K562 (cell line): ENCODE data around the gene NUP133. TPM values are rescaled to one million over a fixed set of nuclear protein-coding genes. Genes with fewer than 3 reads are reported as not detected.

Source experiments
- BRD9 ChIP-seq: fragments of 450-650 bp; IDR thresholded peaks from 2 replicates; pipeline ENCODE4 v1.6.1; 2018; ENCODE audit warnings: low read depth; ENCODE audit not compliant: partially characterized antibody
- E2F3 ChIP-seq: fragments of 250-450 bp; sonication (Bioruptor Pico); IDR thresholded peaks from 2 replicates; pipeline ENCODE4 v1.4.0; 2020; ENCODE audit warnings: mild to moderate bottlenecking
- NR4A1 ChIP-seq, 2 experiments: fragments of 250-450 bp in 1 of 2; fragments of 450-650 bp in 1 of 2; sonication (Bioruptor Pico) in 1 of 2; IDR thresholded peaks; 2 replicates each; pipeline versions ENCODE4 v1.4.0 to v1.6.1; 2016 to 2020; ENCODE audit warnings: mild to moderate bottlenecking in 2 of 2, missing compliant biosample characterization in 1 of 2, missing genetic modification characterization in 1 of 2, moderate library complexity in 1 of 2
- SETDB1 ChIP-seq: IDR thresholded peaks from one replicate; pipeline ENCODE4 v1.6.1; 2012; ENCODE audit warnings: low read length, control low read depth, inconsistent platforms
- ZBTB1 ChIP-seq: sonication (generic); formaldehyde crosslinking; IDR thresholded peaks from 2 replicates; pipeline ENCODE4 v1.8.1; 2023; ENCODE audit warnings: missing genetic modification reagents, low read depth, mild to moderate bottlenecking, borderline replicate concordance
- ZBTB40 ChIP-seq, 2 experiments: fragments of 450-650 bp in 1 of 2; sonication (generic) in 1 of 2; formaldehyde crosslinking in 1 of 2; IDR thresholded peaks; 2 replicates each; pipeline versions ENCODE4 v1.7.1 to v1.9.0; 2016 to 2022; ENCODE audit warnings: inconsistent platforms in 1 of 2, mild to moderate bottlenecking in 1 of 2, missing genetic modification reagents in 1 of 2
- ZFPM2 ChIP-seq: fragments of 250-450 bp; sonication (Bioruptor Pico); IDR thresholded peaks from 2 replicates; pipeline ENCODE4 v1.5.1; 2022; ENCODE audit warnings: mild to moderate bottlenecking
- ZMIZ1 ChIP-seq, 2 experiments: fragments of 150-350 bp in 1 of 2; IDR thresholded peaks; 2 replicates each; pipeline ENCODE4 v1.6.1; 2012 to 2016; ENCODE audit warnings: low read depth in 2 of 2, low read length in 2 of 2, mild to moderate bottlenecking in 1 of 2, moderate library complexity in 1 of 2
- ZNF830 ChIP-seq: fragments of 250-450 bp; sonication (Bioruptor Pico); IDR thresholded peaks from 2 replicates; pipeline ENCODE4 v1.5.0; 2021; ENCODE audit warnings: mild to moderate bottlenecking
- polyA plus RNA-seq, 8 experiments: library from polyadenylated mRNA; depleted of rRNA in 4 of 8; stranded (reverse) in 5 of 8; unstranded in 3 of 8; fragments of >200 nt; fragmentation: Nextera tagmentation in 2 of 8; fragmentation: Illumina TruSeq in 1 of 8; extraction: Ambion mirVana in 2 of 8; extraction: Trizol in 1 of 8; gene quantifications; 2 replicates each; pipeline versions ENCODE4 v1.2.1 to v1.2.3, GENCODE V29; 2011 to 2014; ENCODE audit warnings: inconsistent platforms in 1 of 8, missing spikeins in 1 of 8
- total RNA-seq, 7 experiments: library from RNA; depleted of rRNA in 6 of 7; stranded (reverse); fragments of >200 nt in 6 of 7; fragmentation: Illumina TruSeq in 2 of 7; extraction: Trizol in 2 of 7; gene quantifications; 2 replicates each; pipeline versions ENCODE4 v1.2.1 to v1.2.3, GENCODE V29; 2011 to 2021; ENCODE audit warnings: low replicate concordance in 1 of 7
- TF ChIP-seq, protein P1 (sequence below): fragments of 200-400 bp; formaldehyde crosslinking; IDR thresholded peaks from 2 replicates; pipeline ENCODE4 v1.6.1; 2017; ENCODE audit warnings: mild to moderate bottlenecking, low read depth, low read length, moderate library complexity

The NUP133 gene
- total and polyA plus RNA-seq, 9 of the 15 experiments (the other 6 are each of a cell fraction or from before 2014, with no cell fraction given): 21.7 to 85.1 (median 61.3) TPM

GRCh38 chr1:229507951-229508822, at the start of gene NUP133 (continued):
- TF ChIP-seq NR4A1 (CRISPR knock-in tag; IDR thresholded peaks at IDR 0.05) (peak; percentile 45; the same call in 1 of the 2 replicates), NR4A1 (tag; IDR thresholded peaks at IDR 0.05) (0 out of 2 replicates have a peak, but pooled peaks have one; percentile 6), SETDB1 (peak; percentile 92), E2F3 (0 out of 2 replicates have a peak, but pooled peaks have one; percentile 21), ZBTB1 (CRISPR knock-in tag) (no peak), ZBTB40 (IDR thresholded peaks at IDR 0.05) (no peak), ZBTB40 (CRISPR knock-in tag; IDR thresholded peaks at IDR 0.05) (no peak), BRD9 (no peak), ZMIZ1 (IDR thresholded peaks at IDR 0.05; ENCODE audit: low read depth in 2 of 2, low read length in 2 of 2) (peak in 1 of 2 experiments; percentile 65; a peak in 1 of 4 replicates), ZFPM2 (CRISPR knock-in tag) (no peak), ZNF830 (no peak)
- TF ChIP-seq, protein P1, sequence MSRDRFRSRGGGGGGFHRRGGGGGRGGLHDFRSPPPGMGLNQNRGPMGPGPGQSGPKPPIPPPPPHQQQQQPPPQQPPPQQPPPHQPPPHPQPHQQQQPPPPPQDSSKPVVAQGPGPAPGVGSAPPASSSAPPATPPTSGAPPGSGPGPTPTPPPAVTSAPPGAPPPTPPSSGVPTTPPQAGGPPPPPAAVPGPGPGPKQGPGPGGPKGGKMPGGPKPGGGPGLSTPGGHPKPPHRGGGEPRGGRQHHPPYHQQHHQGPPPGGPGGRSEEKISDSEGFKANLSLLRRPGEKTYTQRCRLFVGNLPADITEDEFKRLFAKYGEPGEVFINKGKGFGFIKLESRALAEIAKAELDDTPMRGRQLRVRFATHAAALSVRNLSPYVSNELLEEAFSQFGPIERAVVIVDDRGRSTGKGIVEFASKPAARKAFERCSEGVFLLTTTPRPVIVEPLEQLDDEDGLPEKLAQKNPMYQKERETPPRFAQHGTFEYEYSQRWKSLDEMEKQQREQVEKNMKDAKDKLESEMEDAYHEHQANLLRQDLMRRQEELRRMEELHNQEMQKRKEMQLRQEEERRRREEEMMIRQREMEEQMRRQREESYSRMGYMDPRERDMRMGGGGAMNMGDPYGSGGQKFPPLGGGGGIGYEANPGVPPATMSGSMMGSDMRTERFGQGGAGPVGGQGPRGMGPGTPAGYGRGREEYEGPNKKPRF: no peak
